Esophagus muscularis mucosa (tissue), 3 donors: ENCODE data around the gene TRIM36.

ENCODE experiments used
- CTCF ChIP-seq, 3 experiments: fragments of 200-600 bp in 2 of 3; fragments of 450-650 bp in 1 of 3; sonication (generic) in 2 of 3; IDR thresholded peaks; one replicate each; pipeline ENCODE4 v1.5.1; 2017 to 2019; ENCODE audit warnings: antibody characterized with exemption in 3 of 3, mild to moderate bottlenecking in 2 of 3, moderate library complexity in 1 of 3
- POLR2AphosphoS5 ChIP-seq, 2 donors: sonication (generic); formaldehyde crosslinking; IDR thresholded peaks; one replicate each; pipeline ENCODE4 v1.6.1; 2017; ENCODE audit warnings: antibody characterized with exemption in 2 of 2

- TF ChIP-seq POLR2AphosphoS5 (IDR thresholded peaks at IDR 0.05) (no peak), CTCF (IDR thresholded peaks at IDR 0.05) (no peak)
These were observed 85.4 kb downstream of the TRIM36 start for GRCh38 chr5:115084246-115084793.
